Measurements from ENCODE around the gene PDLIM5. TPM values are rescaled to one million over a fixed set of nuclear protein-coding genes. Genes with fewer than 3 reads are reported as not detected.

Gene PDLIM5
- total RNA-seq, 1 donor from 2014 or later: 137 TPM

GRCh38 chr4:94519925-94520789 lies 68.4 kb downstream of the PDLIM5 start:
- Histone ChIP-seq H3K27me3 (no peaks in the 10 kb centered on the region), H3K9me3 (no peaks in the 10 kb centered on the region), H3K36me3 (no peaks in the 10 kb centered on the region), H3K4me1 (peaks cover 54% of the 10 kb centered on the region), H3K4me3 (no peak overlapping the region), H3K27ac (no peak overlapping the region)
- no peak for DNase-seq (ENCODE audit: extremely low spot score in 2 of 2)
- TF ChIP-seq POLR2A (IDR thresholded peaks at IDR 0.05) (no peak), POLR2AphosphoS5 (IDR thresholded peaks at IDR 0.05; ENCODE audit: insufficient read depth in 1 of 2, low read depth in 1 of 2) (no peak), CTCF (IDR thresholded peaks at IDR 0.05) (no peak)
- intact Hi-C loops (cut with DNase I): loop anchor here (10.0 kb wide), 2 partner anchors 65 to 115 kb away; partner anchors contain the start of gene PDLIM5

- H3K4me1 ChIP-seq: peaks cover 41% of the 10 kb centered on the region
These were observed 71.4 kb downstream of the PDLIM5 start for GRCh38 chr4:94523033-94523580.

GRCh38 chr4:94523617-94524016 lies 71.9 kb downstream of the PDLIM5 start:
- H3K27me3 ChIP-seq: no peaks in the 10 kb centered on the region
- H3K36me3 ChIP-seq: no peaks in the 10 kb centered on the region
- DNase-seq (ENCODE audit: extremely low spot score in 2 of 2): no peak
- intact Hi-C loops (cut with DNase I): loop anchor here (10.0 kb wide), 1 partner anchor 69 kb away; the partner anchor contains the start of gene PDLIM5
- no peak overlapping the region for H3K27ac ChIP-seq
- TF ChIP-seq POLR2AphosphoS5 (IDR thresholded peaks at IDR 0.05; ENCODE audit: insufficient read depth in 1 of 2, low read depth in 1 of 2) (no peak), POLR2A (IDR thresholded peaks at IDR 0.05) (no peak), CTCF (IDR thresholded peaks at IDR 0.05) (no peak)
- H3K4me1 ChIP-seq: peaks cover 39% of the 10 kb centered on the region
- no peaks in the 10 kb centered on the region for H3K9me3 ChIP-seq
- no peak overlapping the region for H3K4me3 ChIP-seq

More at GRCh38 chr4:94523033-94523580, 71.4 kb downstream of the PDLIM5 start:
- Histone ChIP-seq H3K4me3 (no peak overlapping the region), H3K9me3 (no peaks in the 10 kb centered on the region), H3K27ac (no peak overlapping the region), H3K27me3 (no peaks in the 10 kb centered on the region), H3K36me3 (no peaks in the 10 kb centered on the region)
- intact Hi-C loops (cut with DNase I): loop anchor here (10.0 kb wide), 1 partner anchor 68 kb away; the partner anchor contains the start of gene PDLIM5
- no peak for DNase-seq (ENCODE audit: extremely low spot score in 2 of 2)
- TF ChIP-seq POLR2AphosphoS5 (IDR thresholded peaks at IDR 0.05; ENCODE audit: insufficient read depth in 1 of 2, low read depth in 1 of 2) (no peak), POLR2A (IDR thresholded peaks at IDR 0.05) (no peak), CTCF (IDR thresholded peaks at IDR 0.05) (no peak)

- intact Hi-C loops (cut with DNase I): loop anchor here (10.0 kb wide), 1 partner anchor 71 kb away; the partner anchor contains the start of gene PDLIM5
- no peak for TF ChIP-seq POLR2AphosphoS5 (IDR thresholded peaks at IDR 0.05; ENCODE audit: insufficient read depth in 1 of 2, low read depth in 1 of 2)
- no peak for TF ChIP-seq CTCF (IDR thresholded peaks at IDR 0.05)
- no peak for TF ChIP-seq POLR2A (IDR thresholded peaks at IDR 0.05)
- H3K27me3 ChIP-seq: no peaks in the 10 kb centered on the region
- H3K4me1 ChIP-seq: peaks cover 28% of the 10 kb centered on the region
- H3K36me3 ChIP-seq: no peaks in the 10 kb centered on the region
- peak overlapping the region; percentile 7 for H3K27ac ChIP-seq
- no peak overlapping the region for H3K4me3 ChIP-seq
- H3K9me3 ChIP-seq: no peaks in the 10 kb centered on the region
- no peak for DNase-seq (ENCODE audit: extremely low spot score in 2 of 2)
These were observed 74.4 kb downstream of the PDLIM5 start for GRCh38 chr4:94525993-94526728.

Data from vagina (tissue), 2 donors.